Measurements from ENCODE around the gene ADGRG4. TPM values are rescaled to one million over a fixed set of nuclear protein-coding genes. Genes with fewer than 3 reads are reported as not detected.

Gene ADGRG4
- polyA plus RNA-seq, 1 donor from 2014 or later: not detected

DNA sequence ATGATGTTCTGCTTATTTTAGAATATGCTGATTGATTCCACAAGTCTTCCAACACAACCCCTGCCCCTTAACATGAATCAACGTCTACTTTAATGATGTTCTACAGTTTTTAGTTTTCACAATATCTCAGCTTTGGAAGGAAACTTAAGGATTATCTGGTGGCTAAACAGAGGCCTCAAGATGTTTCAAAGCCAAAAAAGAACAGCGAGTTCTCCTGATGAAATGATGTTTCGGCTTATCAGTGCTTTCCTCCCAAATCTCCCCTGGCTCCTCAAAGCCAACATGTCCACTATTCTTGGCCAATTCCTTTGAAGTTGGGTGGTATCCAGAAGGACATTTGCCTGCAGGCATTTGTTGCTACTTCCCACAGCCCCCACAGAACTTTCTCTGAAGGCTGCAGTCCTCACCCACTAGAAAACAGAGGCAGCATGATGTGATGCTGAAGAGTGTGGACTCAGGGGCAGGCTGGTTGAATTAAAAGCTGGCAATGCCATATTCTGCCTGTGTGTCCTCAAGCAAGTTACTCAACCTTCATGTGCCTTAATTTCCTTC lies 87.3 kb downstream of the ADGRG4 start:
- Histone ChIP-seq H3F3A (ENCODE audit: insufficient read depth, low read length, poor library complexity, severe bottlenecking) (no peaks in the 10 kb centered on the region), H3K9me2 (ENCODE audit: insufficient read depth, low read length) (no peaks in the 10 kb centered on the region), H3K9ac (ENCODE audit: low read length) (no peak overlapping the region), H3K4me2 (ENCODE audit: low read length) (no peak overlapping the region), H3K9me3 (ENCODE audit: low read length) (no peaks in the 10 kb centered on the region), H3K4me3 (ENCODE audit: low read length) (no peak overlapping the region), H2AFZ (ENCODE audit: low read depth, low read length) (no peak overlapping the region), H4K20me1 (ENCODE audit: insufficient read depth) (no peaks in the 10 kb centered on the region), H3K79me2 (replicated peaks; ENCODE audit: insufficient read depth, low read length) (no peaks in the 10 kb centered on the region), H3K27me3 (ENCODE audit: insufficient read depth, low read depth, low read length) (no peaks in the 10 kb centered on the region), H3K36me3 (ENCODE audit: insufficient read depth, low read length) (no peaks in the 10 kb centered on the region), H3K27ac (ENCODE audit: low read length) (no peak overlapping the region)
- TF ChIP-seq MXI1 (conservative IDR thresholded peaks at IDR 0.05; ENCODE audit: poor library complexity, severe bottlenecking) (no peak), CTCF (IDR thresholded peaks at IDR 0.05; ENCODE audit: poor library complexity, severe bottlenecking) (no peak), TAF1 (IDR thresholded peaks at IDR 0.05; ENCODE audit: low read depth) (no peak), RAD21 (conservative IDR thresholded peaks at IDR 0.05) (no peak), EZH2 (IDR thresholded peaks at IDR 0.05; ENCODE audit: borderline replicate concordance, insufficient read depth, low read length, poor library complexity, severe bottlenecking) (no peak), POLR2AphosphoS5 (IDR thresholded peaks at IDR 0.05) (no peak), SMC3 (conservative IDR thresholded peaks at IDR 0.05; ENCODE audit: poor library complexity) (no peak), EP300 (conservative IDR thresholded peaks at IDR 0.05; ENCODE audit: poor library complexity, severe bottlenecking) (no peak)
- TF ChIP-seq, protein P1, sequence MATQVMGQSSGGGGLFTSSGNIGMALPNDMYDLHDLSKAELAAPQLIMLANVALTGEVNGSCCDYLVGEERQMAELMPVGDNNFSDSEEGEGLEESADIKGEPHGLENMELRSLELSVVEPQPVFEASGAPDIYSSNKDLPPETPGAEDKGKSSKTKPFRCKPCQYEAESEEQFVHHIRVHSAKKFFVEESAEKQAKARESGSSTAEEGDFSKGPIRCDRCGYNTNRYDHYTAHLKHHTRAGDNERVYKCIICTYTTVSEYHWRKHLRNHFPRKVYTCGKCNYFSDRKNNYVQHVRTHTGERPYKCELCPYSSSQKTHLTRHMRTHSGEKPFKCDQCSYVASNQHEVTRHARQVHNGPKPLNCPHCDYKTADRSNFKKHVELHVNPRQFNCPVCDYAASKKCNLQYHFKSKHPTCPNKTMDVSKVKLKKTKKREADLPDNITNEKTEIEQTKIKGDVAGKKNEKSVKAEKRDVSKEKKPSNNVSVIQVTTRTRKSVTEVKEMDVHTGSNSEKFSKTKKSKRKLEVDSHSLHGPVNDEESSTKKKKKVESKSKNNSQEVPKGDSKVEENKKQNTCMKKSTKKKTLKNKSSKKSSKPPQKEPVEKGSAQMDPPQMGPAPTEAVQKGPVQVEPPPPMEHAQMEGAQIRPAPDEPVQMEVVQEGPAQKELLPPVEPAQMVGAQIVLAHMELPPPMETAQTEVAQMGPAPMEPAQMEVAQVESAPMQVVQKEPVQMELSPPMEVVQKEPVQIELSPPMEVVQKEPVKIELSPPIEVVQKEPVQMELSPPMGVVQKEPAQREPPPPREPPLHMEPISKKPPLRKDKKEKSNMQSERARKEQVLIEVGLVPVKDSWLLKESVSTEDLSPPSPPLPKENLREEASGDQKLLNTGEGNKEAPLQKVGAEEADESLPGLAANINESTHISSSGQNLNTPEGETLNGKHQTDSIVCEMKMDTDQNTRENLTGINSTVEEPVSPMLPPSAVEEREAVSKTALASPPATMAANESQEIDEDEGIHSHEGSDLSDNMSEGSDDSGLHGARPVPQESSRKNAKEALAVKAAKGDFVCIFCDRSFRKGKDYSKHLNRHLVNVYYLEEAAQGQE (IDR thresholded peaks at IDR 0.05; ENCODE audit: borderline replicate concordance): no peak

GRCh38 chrX:136390921-136391320 lies 90.2 kb downstream of the ADGRG4 start:
- TF ChIP-seq MXI1 (conservative IDR thresholded peaks at IDR 0.05; ENCODE audit: poor library complexity, severe bottlenecking) (no peak), EZH2 (IDR thresholded peaks at IDR 0.05; ENCODE audit: borderline replicate concordance, insufficient read depth, low read length, poor library complexity, severe bottlenecking) (no peak), POLR2AphosphoS5 (IDR thresholded peaks at IDR 0.05) (no peak), EP300 (conservative IDR thresholded peaks at IDR 0.05; ENCODE audit: poor library complexity, severe bottlenecking) (no peak), CTCF (IDR thresholded peaks at IDR 0.05; ENCODE audit: poor library complexity, severe bottlenecking) (no peak), RAD21 (conservative IDR thresholded peaks at IDR 0.05) (no peak), TAF1 (IDR thresholded peaks at IDR 0.05; ENCODE audit: low read depth) (no peak), SMC3 (conservative IDR thresholded peaks at IDR 0.05; ENCODE audit: poor library complexity) (no peak)
- TF ChIP-seq, protein P1 (IDR thresholded peaks at IDR 0.05; ENCODE audit: borderline replicate concordance): no peak
- H3K27me3 ChIP-seq (ENCODE audit: insufficient read depth, low read depth, low read length): no peaks in the 10 kb centered on the region
- H3K9me2 ChIP-seq (ENCODE audit: insufficient read depth, low read length): no peaks in the 10 kb centered on the region
- H3F3A ChIP-seq (ENCODE audit: insufficient read depth, low read length, poor library complexity, severe bottlenecking): no peaks in the 10 kb centered on the region
- H3K4me3 ChIP-seq (ENCODE audit: low read length): no peak overlapping the region
- no peak overlapping the region for H3K27ac ChIP-seq (ENCODE audit: low read length)
- no peaks in the 10 kb centered on the region for H4K20me1 ChIP-seq (ENCODE audit: insufficient read depth)
- H2AFZ ChIP-seq (ENCODE audit: low read depth, low read length): no peak overlapping the region
- H3K9me3 ChIP-seq (ENCODE audit: low read length): no peaks in the 10 kb centered on the region
- no peaks in the 10 kb centered on the region for H3K79me2 ChIP-seq (replicated peaks; ENCODE audit: insufficient read depth, low read length)
- no peaks in the 10 kb centered on the region for H3K36me3 ChIP-seq (ENCODE audit: insufficient read depth, low read length)
- H3K4me2 ChIP-seq (ENCODE audit: low read length): no peak overlapping the region
- no peak overlapping the region for H3K9ac ChIP-seq (ENCODE audit: low read length)
